Measurements from ENCODE around the gene SORD.
"Not testable (repeated sequence)": the region's sequence is repeated elsewhere in the genome, so short reads cannot be mapped to it uniquely, and the experiment has no call there.

GRCh38 chr15:45036812-45037781 is 14.1 kb downstream of the SORD start:
- TF ChIP-seq, protein P1, sequence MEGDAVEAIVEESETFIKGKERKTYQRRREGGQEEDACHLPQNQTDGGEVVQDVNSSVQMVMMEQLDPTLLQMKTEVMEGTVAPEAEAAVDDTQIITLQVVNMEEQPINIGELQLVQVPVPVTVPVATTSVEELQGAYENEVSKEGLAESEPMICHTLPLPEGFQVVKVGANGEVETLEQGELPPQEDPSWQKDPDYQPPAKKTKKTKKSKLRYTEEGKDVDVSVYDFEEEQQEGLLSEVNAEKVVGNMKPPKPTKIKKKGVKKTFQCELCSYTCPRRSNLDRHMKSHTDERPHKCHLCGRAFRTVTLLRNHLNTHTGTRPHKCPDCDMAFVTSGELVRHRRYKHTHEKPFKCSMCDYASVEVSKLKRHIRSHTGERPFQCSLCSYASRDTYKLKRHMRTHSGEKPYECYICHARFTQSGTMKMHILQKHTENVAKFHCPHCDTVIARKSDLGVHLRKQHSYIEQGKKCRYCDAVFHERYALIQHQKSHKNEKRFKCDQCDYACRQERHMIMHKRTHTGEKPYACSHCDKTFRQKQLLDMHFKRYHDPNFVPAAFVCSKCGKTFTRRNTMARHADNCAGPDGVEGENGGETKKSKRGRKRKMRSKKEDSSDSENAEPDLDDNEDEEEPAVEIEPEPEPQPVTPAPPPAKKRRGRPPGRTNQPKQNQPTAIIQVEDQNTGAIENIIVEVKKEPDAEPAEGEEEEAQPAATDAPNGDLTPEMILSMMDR (IDR thresholded peaks at IDR 0.05), result peak; percentile 83 to 91 (median 89)
- TF ChIP-seq POLR2A (IDR thresholded peaks at IDR 0.05; ENCODE audit: low read depth); POLR2AphosphoS5 (IDR thresholded peaks at IDR 0.05); EP300 (IDR thresholded peaks at IDR 0.05): not testable (repeated sequence)

All from esophagus muscularis mucosa (tissue), 4 donors.